H1 (cell line): ENCODE data around the gene SBNO1. TPM values are rescaled to one million over a fixed set of nuclear protein-coding genes. Genes with fewer than 3 reads are reported as not detected.

Source experiments
- BACH1 ChIP-seq: IDR thresholded peaks from 2 replicates; pipeline ENCODE4 v1.6.1; 2012; ENCODE audit warnings: low read length, improper control_type of control experiment
- CHD7 ChIP-seq: fragments of 300-600 bp; sonication (generic); IDR thresholded peaks from 2 replicates; pipeline ENCODE4 v1.7.1; 2012; ENCODE audit warnings: low read length, moderate library complexity, mild to moderate bottlenecking, inconsistent platforms; ENCODE audit not compliant: insufficient replicate concordance
- MAFK ChIP-seq: IDR thresholded peaks from 2 replicates; pipeline ENCODE4 v1.6.1; 2012; ENCODE audit warnings: low read depth, mild to moderate bottlenecking, improper control_type of control experiment, low read length
- SAP30 ChIP-seq: fragments of 300-600 bp; sonication (generic); IDR thresholded peaks from 2 replicates; pipeline ENCODE4 v1.7.1; 2012; ENCODE audit warnings: low read length, moderate library complexity, mild to moderate bottlenecking, inconsistent platforms; ENCODE audit not compliant: insufficient read depth, insufficient replicate concordance
- USF2 ChIP-seq: IDR thresholded peaks from 2 replicates; pipeline ENCODE4 v1.6.1; 2011; ENCODE audit warnings: low read length, improper control_type of control experiment
- polyA plus RNA-seq, 7 experiments: library from polyadenylated mRNA; depleted of rRNA in 3 of 7; stranded (reverse) in 5 of 7; unstranded in 2 of 7; fragments of >200 nt in 5 of 7; fragments of 200-250 nt in 2 of 7; gene quantifications; 1 replicate in 5 of 7; 2 replicates in 1 of 7; 4 replicates in 1 of 7; pipeline versions ENCODE4 v1.2.1 to v1.2.3, GENCODE V29; 2011 to 2013; ENCODE audit warnings: missing spikeins in 2 of 7, mixed read lengths in 2 of 7
- total RNA-seq: library from RNA; stranded (reverse); fragmentation: NEBNext Ultra II Directional; extraction: Animal tissue kit (Norgen Biotek cat#: 25700); gene quantifications from 2 replicates; pipeline ENCODE4 v1.2.1, GENCODE V29; 2021

The SBNO1 gene
- total and polyA plus RNA-seq, 2 of the 8 experiments (the other 6 are each of a cell fraction or from before 2014, with no cell fraction given): 6.7 to 57.7 TPM

GRCh38 chr12:123289911-123290310 is 74.7 kb downstream of the SBNO1 start (continued):
- no peak for TF ChIP-seq CHD7
- no peak for TF ChIP-seq USF2
- TF ChIP-seq BACH1: no peak
- no peak for TF ChIP-seq MAFK
- no peak for TF ChIP-seq SAP30
